ENCODE results near the gene ROBO1.
A peak's percentile ranks its signal among the peaks of the same experiment; 100 is the strongest.

The ROBO1 gene

GRCh38 chr3:79230266-79230665 lies 537.5 kb downstream of the ROBO1 start:
- no peak for TF ChIP-seq CTCF (IDR thresholded peaks at IDR 0.05; ENCODE audit: low read depth, low read length, missing control alignments)
- DNase-seq (ENCODE audit: low read depth): no peak
- in situ Hi-C loops (cut with HindIII; ENCODE audit: low sequenced_read_pairs): no loop called here
- H3K4me3 ChIP-seq (ENCODE audit: low read depth, low read length): no peak overlapping the region

- TF ChIP-seq CTCF (IDR thresholded peaks at IDR 0.05; ENCODE audit: low read depth, low read length, missing control alignments): no peak
- H3K4me3 ChIP-seq (ENCODE audit: low read depth, low read length): no peak overlapping the region
- in situ Hi-C loops (cut with HindIII; ENCODE audit: low sequenced_read_pairs): no loop called here
- no peak for DNase-seq (ENCODE audit: low read depth)
Measured at GRCh38 chr3:79217096-79217495, 550.7 kb downstream of the ROBO1 start.

DNA sequence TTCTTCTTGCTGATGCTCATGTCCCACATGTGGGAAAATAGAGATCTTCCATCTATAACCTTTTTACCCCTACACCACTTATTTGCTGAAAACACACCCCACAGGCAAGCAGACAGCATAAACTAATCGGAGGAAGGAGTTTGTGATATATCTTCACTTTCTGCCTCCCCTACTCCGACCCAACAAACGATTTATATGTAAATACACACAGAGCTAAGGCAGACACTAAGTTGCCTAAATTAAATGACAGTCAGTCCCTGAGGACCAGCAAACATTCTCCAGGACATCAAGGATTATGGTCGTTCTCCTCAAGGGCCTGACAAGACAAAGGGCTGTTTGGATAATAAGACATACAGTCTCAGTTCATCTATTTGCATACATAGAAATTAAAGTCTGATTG lies 552.5 kb downstream of the ROBO1 start:
- DNase-seq (ENCODE audit: low read depth): no peak
- TF ChIP-seq CTCF (IDR thresholded peaks at IDR 0.05; ENCODE audit: low read depth, low read length, missing control alignments): no peak
- in situ Hi-C loops (cut with HindIII; ENCODE audit: low sequenced_read_pairs): no loop called here
- H3K4me3 ChIP-seq (ENCODE audit: low read depth, low read length): no peak overlapping the region

GRCh38 chr3:79211586-79212359 lies 556.0 kb downstream of the ROBO1 start:
- no peak for TF ChIP-seq CTCF (IDR thresholded peaks at IDR 0.05; ENCODE audit: low read depth, low read length, missing control alignments)
- no peak for DNase-seq (ENCODE audit: low read depth)
- no peak overlapping the region for H3K4me3 ChIP-seq (ENCODE audit: low read depth, low read length)
- in situ Hi-C loops (cut with HindIII; ENCODE audit: low sequenced_read_pairs): no loop called here

DNA sequence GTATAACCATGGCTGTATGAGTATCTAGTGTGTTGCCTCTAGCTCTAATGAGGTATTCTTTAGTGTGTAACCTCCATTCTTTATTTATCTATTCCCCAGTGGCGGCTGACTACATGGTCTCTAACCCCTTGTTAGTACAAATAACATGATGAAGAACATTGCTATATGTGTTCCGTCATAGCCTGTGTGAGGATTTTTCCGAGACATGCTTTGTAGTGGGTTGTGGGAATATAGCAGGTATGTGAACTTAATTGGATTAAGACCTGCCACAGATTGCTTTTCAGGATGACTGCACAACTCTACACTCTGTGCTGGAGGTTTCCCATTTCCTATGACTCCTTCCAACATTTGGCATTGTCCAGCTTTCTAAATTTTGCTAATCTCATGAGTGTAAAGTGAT lies 563.4 kb downstream of the ROBO1 start:
- no peak for TF ChIP-seq CTCF (IDR thresholded peaks at IDR 0.05; ENCODE audit: low read depth, low read length, missing control alignments)
- in situ Hi-C loops (cut with HindIII; ENCODE audit: low sequenced_read_pairs): no loop called here
- DNase-seq (ENCODE audit: low read depth): peak; percentile 47
- no peak overlapping the region for H3K4me3 ChIP-seq (ENCODE audit: low read depth, low read length)

GRCh38 chr3:79203144-79203519 lies 564.7 kb downstream of the ROBO1 start:
- no peak for DNase-seq (ENCODE audit: low read depth)
- H3K4me3 ChIP-seq (ENCODE audit: low read depth, low read length): no peak overlapping the region
- in situ Hi-C loops (cut with HindIII; ENCODE audit: low sequenced_read_pairs): no loop called here
- TF ChIP-seq CTCF (IDR thresholded peaks at IDR 0.05; ENCODE audit: low read depth, low read length, missing control alignments): no peak
